ENCODE data around the gene MAT2A.
"Not testable (repeated sequence)": the region's sequence is repeated elsewhere in the genome, so short reads cannot be mapped to it uniquely, and the experiment has no call there.

MAT2A gene

GRCh38 chr2:85580206-85580605 is 41.2 kb downstream of the MAT2A start:
- DNase-seq = no peak

- no peak for DNase-seq
Measured at GRCh38 chr2:85582492-85582891, 43.5 kb downstream of the MAT2A start.

- no peak for DNase-seq
Measured at GRCh38 chr2:85583667-85584353, 44.8 kb downstream of the MAT2A start.

GRCh38 chr2:85584354-85584856 is 45.4 kb downstream of the MAT2A start, which contains the start of gene VAMP5:
Gene VAMP5 (plus strand): TSS chr2:85584431. CDS start chr2:85584491, 60 bp downstream.
- DNase-seq = no peak

GRCh38 chr2:85584857-85585780 is 46.2 kb downstream of the MAT2A start:
- no peak for DNase-seq

GRCh38 chr2:85585781-85586105 is 46.8 kb downstream of the MAT2A start:
- no peak for DNase-seq

GRCh38 chr2:85588236-85588635 is 49.3 kb downstream of the MAT2A start:
- DNase-seq = no peak

- no peak for DNase-seq
Measured at GRCh38 chr2:85588645-85589044, 49.7 kb downstream of the MAT2A start.

- DNase-seq = no peak
Measured at GRCh38 chr2:85589181-85589580, 50.2 kb downstream of the MAT2A start.

- no peak for DNase-seq
Measured at GRCh38 chr2:85589982-85590791, 51.2 kb downstream of the MAT2A start.

GRCh38 chr2:85590950-85591349 is 52.0 kb downstream of the MAT2A start:
- no peak for DNase-seq

GRCh38 chr2:85591563-85591962 is 52.6 kb downstream of the MAT2A start:
- DNase-seq = no peak

GRCh38 chr2:85592299-85592698 is 53.3 kb downstream of the MAT2A start:
- not testable (repeated sequence) for DNase-seq

GRCh38 chr2:85593023-85593422 is 54.1 kb downstream of the MAT2A start:
- no peak for DNase-seq
